ENCODE results near the gene TGIF2LX.
"Not testable (repeated sequence)": the region's sequence is repeated elsewhere in the genome, so short reads cannot be mapped to it uniquely, and the experiment has no call there.

Gene TGIF2LX

DNA sequence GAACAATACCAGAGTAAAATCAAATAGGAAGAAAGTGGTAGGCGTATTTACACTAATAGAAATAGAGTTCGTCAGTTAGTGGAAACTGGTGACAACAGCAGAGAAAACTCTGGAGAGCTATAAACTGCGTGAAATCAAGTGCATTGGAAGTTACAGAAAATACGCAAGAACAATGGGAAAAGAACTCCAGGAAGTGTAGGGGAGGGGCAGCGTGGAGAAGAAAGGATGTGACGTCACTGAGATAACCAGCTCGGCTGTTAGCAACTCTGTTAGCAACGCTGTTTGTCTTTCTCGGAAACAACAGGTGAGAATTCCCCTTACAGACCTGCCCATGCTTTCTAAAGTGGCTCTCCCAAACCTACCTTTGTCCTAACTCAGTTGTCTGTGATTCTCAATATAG, at the start of gene TGIF2LX:
Gene TGIF2LX (plus strand): TSS at position 244 of the 400 bp plus-strand sequence. CDS start 178 bp downstream, outside the sequence.
- not testable (repeated sequence) for DNase-seq (ENCODE audit: low read depth)

DNA sequence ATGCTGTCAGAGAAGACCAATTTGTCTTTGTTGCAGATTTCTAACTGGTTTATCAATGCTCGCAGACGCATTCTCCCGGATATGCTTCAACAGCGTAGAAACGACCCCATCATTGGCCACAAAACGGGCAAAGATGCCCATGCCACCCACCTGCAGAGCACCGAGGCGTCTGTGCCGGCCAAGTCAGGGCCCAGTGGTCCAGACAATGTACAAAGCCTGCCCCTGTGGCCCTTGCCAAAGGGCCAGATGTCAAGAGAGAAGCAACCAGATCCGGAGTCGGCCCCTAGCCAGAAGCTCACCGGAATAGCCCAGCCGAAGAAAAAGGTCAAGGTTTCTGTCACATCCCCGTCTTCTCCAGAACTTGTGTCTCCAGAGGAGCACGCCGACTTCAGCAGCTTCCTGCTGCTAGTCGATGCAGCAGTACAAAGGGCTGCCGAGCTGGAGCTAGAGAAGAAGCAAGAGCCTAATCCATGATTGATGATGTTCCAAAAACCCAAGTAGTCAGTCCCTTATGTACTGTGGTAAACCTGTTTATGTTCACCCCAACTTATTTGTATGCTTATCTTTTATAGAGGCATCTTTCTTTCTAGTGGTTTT, 728 bp downstream of the TGIF2LX start:
- DNase-seq (ENCODE audit: low read depth), result not testable (repeated sequence)

DNA sequence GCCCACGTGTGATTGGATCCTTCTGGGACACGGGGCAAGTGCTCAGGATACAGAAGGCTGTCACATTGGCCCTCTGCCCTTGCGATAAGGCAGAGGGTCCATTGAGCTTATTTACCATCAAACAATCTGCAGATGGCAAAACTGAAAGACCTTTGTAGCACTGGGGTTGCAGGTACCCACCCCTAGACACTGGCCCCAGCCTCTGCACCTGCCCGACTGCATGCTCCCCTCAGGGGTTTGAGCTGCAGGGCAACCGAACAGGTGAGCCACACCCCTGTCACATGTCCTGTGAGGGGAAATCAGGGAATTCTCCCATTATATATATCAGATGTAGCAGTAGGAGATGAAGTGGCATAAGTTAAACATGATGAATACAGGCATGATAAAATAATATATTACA, 21.4 kb downstream of the TGIF2LX start:
- not testable (repeated sequence) for DNase-seq (ENCODE audit: low read depth)

DNA sequence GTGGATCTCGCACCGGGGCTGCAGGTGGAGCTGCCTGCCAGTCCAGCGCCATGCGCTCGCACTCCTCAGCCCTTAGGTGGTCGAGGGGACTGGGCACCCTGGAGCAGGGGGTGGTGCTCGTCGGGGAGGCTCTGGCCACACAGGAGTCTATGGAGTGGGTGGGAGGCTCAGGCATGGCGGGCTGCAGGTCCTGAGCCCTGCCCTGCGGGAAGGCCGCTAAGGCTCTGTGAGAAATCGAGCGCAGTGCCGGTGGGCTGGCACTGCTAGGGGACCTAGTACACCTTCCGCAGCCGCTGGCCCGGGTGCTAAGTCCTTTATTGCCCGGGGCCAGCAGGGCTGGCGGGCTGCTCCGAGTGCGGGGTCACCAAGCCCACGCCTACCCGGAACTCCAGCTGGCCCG, 43.9 kb downstream of the TGIF2LX start:
- DNase-seq (ENCODE audit: low read depth), result not testable (repeated sequence)
